Mesenchymal stem cell (in vitro differentiated cells and primary cell): ENCODE data around the gene PDE2A.

Experiments used
- DNase-seq: peaks from one replicate; pipeline ENCODE4 v3.0.0-alpha.2; 2013
- H2AFZ ChIP-seq: one replicate; pipeline ENCODE4 v1.6.1; 2013; ENCODE audit warnings: low read depth, mild to moderate bottlenecking, control low read depth, inconsistent platforms, low read length, moderate library complexity
- H2AK5ac ChIP-seq: 2 replicates; pipeline ENCODE4 v1.6.1; 2013; ENCODE audit warnings: low read length, moderate library complexity, mild to moderate bottlenecking, inconsistent platforms; ENCODE audit not compliant: severe bottlenecking
- H2BK120ac ChIP-seq: one replicate; pipeline ENCODE4 v1.6.1; 2013; ENCODE audit warnings: low read depth, mild to moderate bottlenecking, inconsistent platforms, low read length, moderate library complexity
- H2BK12ac ChIP-seq, 2 experiments: one replicate each; pipeline ENCODE4 v1.6.1; 2013; ENCODE audit warnings: inconsistent platforms in 2 of 2, low read length in 2 of 2, mild to moderate bottlenecking in 2 of 2, moderate library complexity in 2 of 2, control low read depth in 1 of 2
- H2BK15ac ChIP-seq: one replicate; pipeline ENCODE4 v1.6.1; 2013; ENCODE audit warnings: mild to moderate bottlenecking, low read depth, inconsistent platforms; ENCODE audit not compliant: poor library complexity, severe bottlenecking
- H2BK5ac ChIP-seq: 2 replicates; pipeline ENCODE4 v1.6.1; 2013; ENCODE audit warnings: low read depth, mild to moderate bottlenecking, low read length, control low read depth, inconsistent platforms; ENCODE audit not compliant: poor library complexity, severe bottlenecking
- H3K14ac ChIP-seq, 2 experiments: one replicate each; pipeline ENCODE4 v1.6.1; 2013; ENCODE audit warnings: inconsistent platforms in 2 of 2, low read length in 2 of 2, control low read depth in 1 of 2, mild to moderate bottlenecking in 1 of 2, moderate library complexity in 1 of 2
- H3K18ac ChIP-seq, 2 experiments: one replicate each; pipeline ENCODE4 v1.6.1; 2013; ENCODE audit warnings: inconsistent platforms in 2 of 2, low read length in 2 of 2, control low read depth in 1 of 2, low read depth in 1 of 2, mild to moderate bottlenecking in 1 of 2
- H3K23ac ChIP-seq, 2 experiments: one replicate each; pipeline ENCODE4 v1.6.1; 2013; ENCODE audit warnings: inconsistent platforms in 2 of 2, low read length in 2 of 2, mild to moderate bottlenecking in 2 of 2, moderate library complexity in 2 of 2, control low read depth in 1 of 2
- H3K27ac ChIP-seq: 2 replicates; pipeline ENCODE4 v1.5.1; 2013; ENCODE audit warnings: mild to moderate bottlenecking, moderate library complexity, low read length, control low read depth, inconsistent platforms; ENCODE audit not compliant: poor library complexity, severe bottlenecking
- H3K27me3 ChIP-seq, 2 experiments: 2 replicates each; pipeline versions ENCODE4 v1.6.1 to v1.7.0; 2013; ENCODE audit warnings: low read length in 2 of 2, mild to moderate bottlenecking in 2 of 2, moderate library complexity in 2 of 2, control low read depth in 1 of 2, inconsistent platforms in 1 of 2; ENCODE audit not compliant: control insufficient read depth in 1 of 2, insufficient read depth in 1 of 2
- H3K36me3 ChIP-seq, 2 experiments: 2 replicates each; pipeline versions ENCODE4 v1.6.1 to v1.7.0; 2013; ENCODE audit warnings: low read length in 2 of 2, control low read depth in 1 of 2, inconsistent platforms in 1 of 2, low read depth in 1 of 2, mild to moderate bottlenecking in 1 of 2; ENCODE audit not compliant: insufficient read depth in 2 of 2, control insufficient read depth in 1 of 2
- H3K4ac ChIP-seq, 2 experiments: one replicate each; pipeline ENCODE4 v1.6.1; 2013; ENCODE audit warnings: inconsistent platforms in 2 of 2, low read length in 2 of 2, mild to moderate bottlenecking in 2 of 2, moderate library complexity in 2 of 2, control low read depth in 1 of 2, low read depth in 1 of 2
- H3K4me1 ChIP-seq: 2 replicates; pipeline ENCODE4 v1.6.1; 2013; ENCODE audit warnings: low read depth, low read length, control low read depth; ENCODE audit not compliant: control insufficient read depth, insufficient read depth
- H3K4me2 ChIP-seq: 2 replicates; pipeline ENCODE4 v1.6.1; 2013; ENCODE audit warnings: low read length, mild to moderate bottlenecking, inconsistent platforms; ENCODE audit not compliant: poor library complexity, severe bottlenecking
- H3K4me3 ChIP-seq, 2 experiments: 2 replicates each; pipeline versions ENCODE4 v1.5.1 to v1.7.0; 2013; ENCODE audit warnings: low read length in 2 of 2, mild to moderate bottlenecking in 2 of 2, control low read depth in 1 of 2, low read depth in 1 of 2; ENCODE audit not compliant: insufficient read depth in 1 of 2
- H3K79me1 ChIP-seq: replicated peaks from 2 replicates; pipeline ENCODE4 v1.6.1; 2013; ENCODE audit warnings: mild to moderate bottlenecking, control low read depth, low read length, inconsistent platforms; ENCODE audit not compliant: poor library complexity, severe bottlenecking
- H3K9ac ChIP-seq: 2 replicates; pipeline ENCODE4 v1.7.0; 2013; ENCODE audit warnings: mild to moderate bottlenecking, low read length, moderate library complexity
- H3K9me3 ChIP-seq: 2 replicates; pipeline ENCODE4 v1.7.0; 2013; ENCODE audit warnings: mild to moderate bottlenecking, low read length; ENCODE audit not compliant: control insufficient read depth
- H4K8ac ChIP-seq: one replicate; pipeline ENCODE4 v1.6.1; 2013; ENCODE audit warnings: inconsistent platforms, mild to moderate bottlenecking, low read length, moderate library complexity
- H4K91ac ChIP-seq: one replicate; pipeline ENCODE4 v1.6.1; 2013; ENCODE audit warnings: mild to moderate bottlenecking, low read length, inconsistent platforms
- WGBS: methylation state at CpG from one replicate; pipeline ENCODE4 v1.1.7; 2013; ENCODE audit warnings: mixed read lengths; 5-methylcytosine and 5-hydroxymethylcytosine counted together

The PDE2A gene

GRCh38 chr11:72702577-72703241 lies 28.5 kb upstream of the PDE2A start:
- H3K4me2 ChIP-seq, result no peak overlapping the region
- 85% methylated on average over 15 of the region's 15 CpGs for WGBS
- H3K4me3 ChIP-seq, result peak overlapping the region in 1 of 2 experiments; percentile 75
- H3K27me3 ChIP-seq, result no peaks in the 10 kb centered on the region
- no peak for DNase-seq
- H3K27ac ChIP-seq, result peak overlapping the region; percentile 50
- H3K4me1 ChIP-seq, result peaks cover 52% of the 10 kb centered on the region
- no peak overlapping the region for H2AFZ ChIP-seq
- no peak overlapping the region for H3K4ac ChIP-seq
- peak overlapping the region; percentile 64 for H3K9ac ChIP-seq
- no peaks in the 10 kb centered on the region for H3K9me3 ChIP-seq
- no peak overlapping the region for H4K8ac ChIP-seq
- H3K79me1 ChIP-seq, result peaks cover 29% of the 10 kb centered on the region
- H3K23ac ChIP-seq, result no peak overlapping the region
- no peak overlapping the region for H2BK120ac ChIP-seq
- H3K36me3 ChIP-seq, result peaks cover 75 to 85% of the 10 kb centered on the region in 2 experiments
- no peak overlapping the region for H2BK5ac ChIP-seq
- no peak overlapping the region for H3K18ac ChIP-seq
- H4K91ac ChIP-seq, result no peak overlapping the region
- H3K14ac ChIP-seq, result no peak overlapping the region
- H2BK12ac ChIP-seq, result no peak overlapping the region
- no peak overlapping the region for H2BK15ac ChIP-seq
- H2AK5ac ChIP-seq, result peak overlapping the region; percentile 18

- no peaks in the 10 kb centered on the region for H3K9me3 ChIP-seq
- H3K79me1 ChIP-seq, result peaks cover 24% of the 10 kb centered on the region
- no peak overlapping the region for H4K91ac ChIP-seq
- no peak overlapping the region for H3K27ac ChIP-seq
- H3K27me3 ChIP-seq, result no peaks in the 10 kb centered on the region
- H2AFZ ChIP-seq, result no peak overlapping the region
- no peak overlapping the region for H3K23ac ChIP-seq
- no peak overlapping the region for H2BK12ac ChIP-seq
- H2BK5ac ChIP-seq, result no peak overlapping the region
- WGBS, result 95% methylated on average over 7 of the region's 7 CpGs
- no peak overlapping the region for H3K14ac ChIP-seq
- DNase-seq, result no peak
- H2AK5ac ChIP-seq, result no peak overlapping the region
- H3K4me1 ChIP-seq, result peaks cover 49% of the 10 kb centered on the region
- H3K18ac ChIP-seq, result no peak overlapping the region
- H2BK15ac ChIP-seq, result no peak overlapping the region
- H3K36me3 ChIP-seq, result peaks cover 74 to 85% of the 10 kb centered on the region in 2 experiments
- peak overlapping the region in 1 of 2 experiments; percentile 75 for H3K4me3 ChIP-seq
- no peak overlapping the region for H3K4me2 ChIP-seq
- no peak overlapping the region for H4K8ac ChIP-seq
- H3K9ac ChIP-seq, result peak overlapping the region; percentile 64
- H2BK120ac ChIP-seq, result no peak overlapping the region
- H3K4ac ChIP-seq, result no peak overlapping the region
These were observed 27.9 kb upstream of the PDE2A start for GRCh38 chr11:72702096-72702495.

GRCh38 chr11:72701466-72701865 lies 27.2 kb upstream of the PDE2A start:
- Histone ChIP-seq H3K4me2 (no peak overlapping the region), H2BK5ac (no peak overlapping the region), H2AK5ac (no peak overlapping the region), H3K14ac (no peak overlapping the region), H3K4me1 (peaks cover 43% of the 10 kb centered on the region), H2BK15ac (no peak overlapping the region), H3K4me3 (no peak overlapping the region), H3K36me3 (peaks cover 73 to 85% of the 10 kb centered on the region in 2 experiments), H3K79me1 (peaks cover 22% of the 10 kb centered on the region), H3K9ac (no peak overlapping the region), H4K91ac (no peak overlapping the region), H3K27me3 (no peaks in the 10 kb centered on the region), H3K4ac (no peak overlapping the region), H2BK120ac (no peak overlapping the region), H2AFZ (no peak overlapping the region), H4K8ac (no peak overlapping the region), H3K23ac (no peak overlapping the region), H2BK12ac (no peak overlapping the region), H3K18ac (no peak overlapping the region), H3K27ac (no peak overlapping the region), H3K9me3 (no peaks in the 10 kb centered on the region)
- DNase-seq, result no peak
- 97% methylated on average over 10 of the region's 10 CpGs for WGBS

GRCh38 chr11:72700146-72700545 lies 25.9 kb upstream of the PDE2A start:
- Histone ChIP-seq H4K91ac (no peak overlapping the region), H2BK120ac (no peak overlapping the region), H3K9me3 (no peaks in the 10 kb centered on the region), H3K4me2 (no peak overlapping the region), H3K27ac (no peak overlapping the region), H2BK12ac (no peak overlapping the region), H3K14ac (no peak overlapping the region), H3K36me3 (peaks cover 73 to 91% of the 10 kb centered on the region in 2 experiments), H3K4ac (no peak overlapping the region), H3K23ac (no peak overlapping the region), H3K79me1 (peaks cover 19% of the 10 kb centered on the region), H3K9ac (peak overlapping the region; percentile 16), H4K8ac (no peak overlapping the region), H3K27me3 (no peaks in the 10 kb centered on the region), H3K4me1 (peaks cover 35% of the 10 kb centered on the region), H2BK5ac (no peak overlapping the region), H2AK5ac (no peak overlapping the region), H3K18ac (no peak overlapping the region), H2AFZ (no peak overlapping the region), H2BK15ac (no peak overlapping the region), H3K4me3 (no peak overlapping the region)
- peak; percentile 39 for DNase-seq
- 82% methylated on average over 3 of the region's 3 CpGs for WGBS
